ENCODE measurements around the gene OR10H1.
"Not testable (repeated sequence)": the region's sequence is repeated elsewhere in the genome, so short reads cannot be mapped to it uniquely, and the experiment has no call there.

The OR10H1 gene

DNA sequence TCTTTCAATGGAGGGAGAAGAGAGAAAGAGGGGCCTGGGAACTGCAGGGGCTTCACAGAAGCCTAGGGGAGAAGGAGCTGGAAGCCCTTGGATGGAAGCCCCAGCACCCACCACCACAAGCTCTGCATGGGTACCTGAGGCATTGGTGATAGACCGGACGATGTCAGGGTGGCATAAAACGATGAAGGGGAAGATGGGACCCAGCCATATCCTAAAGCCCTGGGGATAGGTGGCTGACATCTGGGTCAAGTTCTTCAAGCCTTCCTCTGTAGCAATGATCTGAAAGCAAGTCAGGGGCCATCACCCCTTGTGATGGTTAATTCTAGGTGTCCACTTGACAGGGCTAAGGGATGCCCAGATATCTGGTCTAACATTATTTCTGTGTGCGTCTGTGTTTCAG, 39.2 kb downstream of the OR10H1 start:
- no peak for DNase-seq (ENCODE audit: extremely low read depth in 1 of 2, low read depth in 1 of 2)

DNA sequence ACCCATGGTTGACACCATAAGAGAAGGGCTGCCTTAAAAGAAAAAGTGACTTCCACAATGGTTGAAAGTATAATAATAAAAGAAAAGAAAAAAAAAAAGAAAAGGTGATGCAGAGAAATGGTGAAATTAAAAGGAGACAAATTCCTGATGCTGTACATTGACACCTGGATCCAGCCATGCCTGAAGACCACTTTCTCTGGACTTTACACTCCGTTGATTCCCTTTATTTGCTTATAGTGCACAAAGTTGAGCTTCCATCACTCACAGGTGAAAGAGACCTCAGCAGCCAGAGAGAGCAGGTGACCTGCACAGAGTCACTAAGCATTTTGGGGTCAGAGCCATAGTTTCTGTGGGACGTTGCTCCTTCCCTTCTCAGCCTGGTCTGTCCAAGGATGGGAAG, 40.2 kb downstream of the OR10H1 start:
- no peak for DNase-seq (ENCODE audit: extremely low read depth in 1 of 2, low read depth in 1 of 2)

GRCh38 chr19:15774159-15774558, 41.3 kb downstream of the OR10H1 start:
- DNase-seq (ENCODE audit: extremely low read depth in 1 of 2, low read depth in 1 of 2), result not testable (repeated sequence)

DNA sequence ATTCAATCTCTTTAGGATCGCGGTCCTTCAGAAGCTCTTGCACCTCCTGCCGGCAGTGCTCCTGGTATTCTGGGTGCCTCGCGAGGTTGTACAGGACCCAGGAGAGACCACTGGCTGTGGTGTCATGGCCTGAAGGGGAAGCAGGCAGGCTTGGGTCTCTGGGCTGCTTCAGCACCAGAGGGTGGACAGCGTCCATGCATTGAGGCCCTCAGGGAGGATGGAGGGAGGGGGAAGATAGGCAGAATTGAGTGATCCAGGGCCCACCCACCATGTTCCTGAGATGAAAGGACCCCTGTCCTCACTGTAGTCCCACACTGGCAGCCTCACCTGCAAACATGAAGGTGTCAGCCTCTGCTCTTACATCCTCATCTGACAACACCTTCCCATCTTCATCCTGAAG, 45.9 kb downstream of the OR10H1 start:
- no peak for DNase-seq (ENCODE audit: extremely low read depth in 1 of 2, low read depth in 1 of 2)

DNA sequence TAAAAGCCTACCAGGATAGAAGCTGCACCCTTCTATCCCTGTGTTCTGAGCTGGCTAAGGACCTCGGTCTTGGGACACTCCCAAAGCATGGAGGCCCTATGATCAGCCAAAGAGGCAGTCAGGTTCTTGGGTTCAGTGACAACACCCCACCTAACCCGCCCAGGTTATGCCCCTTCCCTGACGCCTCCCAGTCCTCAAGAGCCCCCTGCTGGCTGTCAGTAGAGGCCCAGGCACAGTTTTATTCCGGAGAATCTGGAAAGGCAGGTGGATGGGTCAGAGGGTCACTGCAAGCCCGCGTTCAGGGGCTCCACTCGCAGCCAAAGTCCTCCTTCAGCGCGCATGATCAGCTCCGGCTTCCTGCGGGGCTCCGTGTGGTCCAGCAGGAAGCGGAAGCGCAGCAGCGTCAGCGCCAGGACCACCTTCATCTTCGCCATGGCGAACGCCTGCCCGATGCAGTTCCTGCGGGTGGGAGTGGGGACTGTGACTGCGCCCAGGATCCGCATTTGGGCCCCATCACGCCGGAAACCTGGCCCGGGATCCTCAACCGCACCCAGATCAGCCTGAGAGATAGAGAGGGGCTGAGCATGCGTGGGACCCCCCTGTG, 55.4 kb downstream of the OR10H1 start:
- DNase-seq (ENCODE audit: extremely low read depth in 1 of 2, low read depth in 1 of 2), result no peak

DNA sequence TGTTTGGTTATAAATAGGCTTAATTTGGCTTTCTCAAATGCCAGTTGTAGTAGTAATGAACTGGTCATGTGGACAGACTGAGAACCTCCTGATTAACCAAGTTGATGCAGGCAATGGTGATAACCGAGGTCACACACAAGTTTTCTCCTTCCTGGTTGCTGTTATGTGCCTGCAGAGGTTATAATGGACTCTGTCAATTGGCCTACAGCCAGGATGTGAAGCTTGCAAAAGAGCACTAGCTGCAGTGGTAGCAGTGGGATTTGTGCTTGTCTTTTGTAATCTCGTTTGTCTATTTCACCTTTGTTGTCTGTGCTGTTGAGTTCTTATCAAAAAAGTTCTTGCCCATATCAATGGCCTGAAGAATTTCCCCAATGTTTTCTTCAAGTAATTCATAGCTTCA, 57.1 kb downstream of the OR10H1 start:
- no peak for DNase-seq (ENCODE audit: extremely low read depth in 1 of 2, low read depth in 1 of 2)
